HG03108 (cell line): Measurements from ENCODE around the gene DLG2.

Experiments
- ATAC-seq: cut with Tn5 transposase; IDR thresholded peaks from one replicate; pipeline ENCODE4 v1.9.1; 2021; ENCODE audit warnings: moderate library complexity; ENCODE audit not compliant: unreplicated experiment

The DLG2 gene

GRCh38 chr11:83918476-83918875 is 1708.7 kb downstream of the DLG2 start:
- ATAC-seq: no peak

GRCh38 chr11:83914995-83915394 is 1712.1 kb downstream of the DLG2 start:
- no peak for ATAC-seq

GRCh38 chr11:83909579-83910534 is 1717.3 kb downstream of the DLG2 start:
- ATAC-seq: no peak

GRCh38 chr11:83908298-83908856 is 1718.8 kb downstream of the DLG2 start:
- no peak for ATAC-seq

DNA sequence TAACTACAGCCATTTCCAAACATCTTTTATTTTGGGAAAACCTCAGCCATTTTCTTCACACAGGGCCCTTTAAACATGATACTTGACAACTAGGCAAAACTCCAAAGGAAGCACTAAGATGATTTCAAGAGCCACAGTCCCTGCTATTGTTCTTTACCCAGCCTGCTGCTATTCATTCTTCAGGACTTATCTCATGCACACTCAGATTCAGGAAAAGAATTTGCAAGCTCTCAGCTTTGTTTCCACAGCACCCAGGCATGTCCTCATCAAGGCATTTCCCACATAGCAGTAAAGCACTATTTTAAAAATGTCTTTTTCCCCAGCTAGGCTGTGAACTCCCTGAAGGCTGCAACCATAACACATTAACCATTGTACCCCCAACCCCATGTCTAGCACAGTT is 1731.6 kb downstream of the DLG2 start:
- ATAC-seq: no peak

DNA sequence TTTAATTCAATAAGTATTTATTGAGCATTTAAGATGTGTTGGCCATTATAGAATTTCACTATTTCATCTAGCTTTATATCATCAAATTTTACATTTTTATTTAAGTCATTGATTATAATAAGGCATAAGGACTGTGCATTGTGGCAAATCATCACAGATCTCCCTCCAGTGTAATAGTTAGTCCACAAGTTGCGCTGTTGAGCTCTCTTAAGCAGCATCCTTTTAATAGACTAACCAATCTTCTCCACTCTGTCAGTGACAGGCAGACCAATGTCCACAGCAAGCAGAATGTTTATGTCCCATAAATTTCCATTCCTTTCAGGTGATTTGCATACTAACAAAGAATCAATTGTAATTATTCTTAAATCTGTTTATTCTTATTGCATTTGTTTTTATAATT is 1745.7 kb downstream of the DLG2 start:
- no peak for ATAC-seq

GRCh38 chr11:83871054-83871453 is 1756.1 kb downstream of the DLG2 start:
- no peak for ATAC-seq

- no peak for ATAC-seq
These were observed 1760.5 kb downstream of the DLG2 start for GRCh38 chr11:83866655-83867054.

DNA sequence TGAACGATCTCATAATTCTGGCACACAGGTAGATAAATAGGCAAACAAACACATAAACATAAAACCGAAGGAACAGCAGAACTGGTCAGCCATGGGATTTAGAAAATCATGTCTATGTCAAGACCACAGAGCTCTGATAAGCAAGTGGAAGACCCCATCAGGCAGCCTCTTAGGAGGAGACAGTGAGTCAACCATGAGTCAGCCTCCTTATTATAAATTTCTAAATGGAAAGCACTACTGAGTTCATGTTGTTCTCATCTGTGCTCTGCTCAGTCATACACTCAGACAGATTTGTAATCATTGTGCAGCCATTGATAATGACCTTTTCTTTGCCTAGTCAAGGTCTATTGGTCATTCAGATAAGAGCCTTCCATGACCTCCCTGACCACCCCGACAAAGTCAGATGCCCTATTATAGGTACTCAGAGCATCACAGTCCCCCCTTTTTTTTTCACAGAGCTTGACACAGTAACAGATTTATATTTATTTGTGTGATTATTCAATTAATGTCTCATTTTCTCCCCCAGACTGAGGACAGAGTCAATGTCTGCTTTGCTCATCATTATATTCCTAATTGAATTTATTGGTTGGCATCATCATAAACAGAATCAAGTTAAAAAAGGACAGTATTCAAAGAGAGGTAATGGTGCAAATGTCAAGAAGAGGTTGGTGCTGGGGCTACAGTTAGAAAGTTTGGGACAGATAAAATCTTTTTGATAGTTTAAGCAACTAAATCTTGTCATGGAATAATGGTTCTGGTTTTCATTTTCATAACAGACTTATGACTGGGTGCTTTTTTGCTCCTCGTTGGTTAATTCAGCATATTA is 1761.3 kb downstream of the DLG2 start:
- no peak for ATAC-seq

GRCh38 chr11:83864412-83865057 is 1762.6 kb downstream of the DLG2 start:
- no peak for ATAC-seq

DNA sequence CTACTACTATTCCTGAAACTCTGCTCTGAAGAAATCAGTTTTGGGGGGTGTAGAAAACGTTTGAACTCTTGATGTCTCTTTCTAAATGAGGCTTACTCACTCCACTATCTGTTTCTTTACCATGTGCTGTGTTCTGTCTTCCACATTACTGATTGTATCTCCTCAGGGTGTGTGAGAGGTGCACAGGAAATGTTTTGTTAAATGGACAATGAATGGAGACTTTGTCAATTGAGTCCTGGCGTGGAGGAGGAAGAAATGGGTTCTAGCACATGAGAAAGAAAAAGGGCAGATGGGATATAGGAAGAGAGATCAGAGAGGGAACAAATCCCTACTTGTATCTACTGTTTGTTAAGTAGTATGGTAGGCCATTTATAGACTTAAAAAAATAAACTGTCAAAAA is 1763.9 kb downstream of the DLG2 start:
- ATAC-seq: no peak

- ATAC-seq: no peak
These were observed 1764.5 kb downstream of the DLG2 start for GRCh38 chr11:83862691-83863090.

- no peak for ATAC-seq
These were observed 1765.1 kb downstream of the DLG2 start for GRCh38 chr11:83862033-83862432.

DNA sequence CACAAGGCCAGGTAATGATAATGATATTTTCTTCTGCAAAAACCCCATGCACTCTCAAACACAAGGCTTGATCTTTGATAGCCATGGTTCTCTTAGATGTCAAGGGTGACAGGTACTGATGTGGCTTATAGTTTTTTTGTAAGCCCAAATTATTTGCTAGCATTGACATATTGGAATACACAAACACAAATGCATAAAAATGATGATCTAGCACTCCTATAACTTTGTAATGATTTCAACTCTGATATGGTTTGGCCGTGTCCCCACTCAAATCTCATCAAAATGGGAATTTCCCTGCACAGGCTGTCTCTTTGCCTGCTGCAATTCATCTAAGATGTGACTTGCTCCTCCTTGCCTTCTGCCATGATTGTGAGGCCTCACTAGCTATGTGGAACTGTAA is 1768.5 kb downstream of the DLG2 start:
- ATAC-seq: no peak

DNA sequence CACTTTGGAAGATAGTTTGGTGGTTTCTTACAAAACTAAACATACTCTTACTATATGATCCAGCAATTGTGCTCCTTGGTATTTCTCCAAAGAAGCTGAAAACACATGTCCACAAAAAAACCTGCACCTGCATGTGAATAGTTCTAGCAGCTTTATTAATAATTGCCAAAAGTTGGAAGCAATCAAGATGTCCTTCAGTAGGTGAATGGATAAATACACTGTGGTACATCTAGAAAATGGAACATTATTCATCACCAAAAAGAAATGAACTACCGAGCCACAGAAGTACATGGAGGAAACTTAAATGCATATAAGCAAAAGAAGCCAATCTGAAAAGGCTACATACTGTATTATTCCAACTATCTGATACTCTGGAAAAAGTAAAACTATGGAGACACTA is 1771.9 kb downstream of the DLG2 start:
- ATAC-seq: no peak

GRCh38 chr11:83852775-83853442 is 1774.2 kb downstream of the DLG2 start:
- no peak for ATAC-seq

GRCh38 chr11:83852012-83852411 is 1775.1 kb downstream of the DLG2 start:
- no peak for ATAC-seq

DNA sequence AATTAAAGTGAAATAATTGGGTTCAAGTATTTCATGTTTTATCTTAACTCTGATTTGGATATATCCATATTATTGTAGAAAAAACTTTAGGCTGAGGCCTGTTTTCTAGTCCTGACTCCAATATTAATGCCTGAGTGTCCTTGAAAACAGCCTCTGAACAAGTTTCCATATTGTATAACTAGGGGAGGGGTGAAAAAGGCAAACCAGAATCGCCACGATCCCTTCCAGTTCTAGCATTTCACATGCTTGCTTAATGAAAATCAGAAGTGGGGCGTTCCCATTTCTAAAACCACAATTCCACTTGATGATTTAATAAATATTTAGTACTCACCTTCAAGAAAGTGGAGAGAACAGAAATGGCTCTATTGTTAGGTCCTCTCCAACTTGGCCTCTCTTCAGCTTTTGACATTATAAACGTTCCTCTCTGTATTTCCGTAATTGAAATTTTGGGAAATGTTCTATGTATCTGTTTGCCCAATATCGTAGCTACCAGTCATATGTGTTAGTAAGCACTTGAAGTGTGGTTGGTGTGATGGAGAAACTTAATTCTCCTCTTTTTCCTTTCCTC is 1779.6 kb downstream of the DLG2 start:
- no peak for ATAC-seq

DNA sequence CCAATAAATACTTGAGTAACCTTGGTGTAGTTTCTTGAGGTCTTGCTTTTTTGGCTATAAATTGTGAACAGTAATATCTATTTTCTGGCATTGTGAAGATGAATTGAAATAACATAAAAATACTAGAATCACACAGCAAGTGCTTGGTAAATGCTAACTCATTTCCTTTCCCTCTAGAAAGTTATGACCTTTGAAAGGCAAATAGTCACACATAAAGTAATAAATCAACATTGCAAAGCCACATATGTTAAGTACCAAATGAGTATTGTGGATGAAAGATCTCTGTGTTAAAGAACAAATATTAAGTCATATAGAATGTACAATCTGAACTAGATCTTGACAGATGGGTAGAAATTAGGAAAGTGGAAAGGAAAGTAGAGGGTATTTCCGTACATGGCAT is 1781.3 kb downstream of the DLG2 start:
- no peak for ATAC-seq

DNA sequence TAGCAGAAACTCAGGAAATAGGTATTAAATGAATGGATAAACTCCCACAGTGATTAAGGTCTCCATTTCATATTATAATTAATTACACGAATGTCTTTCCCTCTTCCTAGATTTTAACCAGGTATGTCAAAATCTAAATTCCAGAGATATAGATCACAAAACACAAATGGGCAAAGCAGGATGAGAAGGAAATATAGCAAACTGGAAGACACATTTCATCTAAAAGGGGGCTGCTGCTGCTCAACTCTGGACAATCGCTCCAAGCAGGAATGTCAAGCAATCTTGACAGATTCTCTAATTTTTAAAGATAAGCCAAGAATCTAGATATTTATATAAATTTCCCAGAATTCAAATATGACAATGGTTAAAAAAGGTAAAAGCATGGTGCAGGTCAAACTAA is 1786.8 kb downstream of the DLG2 start:
- no peak for ATAC-seq
